Central memory CD4-positive, alpha-beta T cell (primary cell): ENCODE measurements around the gene NPBWR2.

Experiments
- DNase-seq: peaks from one replicate; pipeline ENCODE4 v3.0.0; 2022

The NPBWR2 gene

DNA sequence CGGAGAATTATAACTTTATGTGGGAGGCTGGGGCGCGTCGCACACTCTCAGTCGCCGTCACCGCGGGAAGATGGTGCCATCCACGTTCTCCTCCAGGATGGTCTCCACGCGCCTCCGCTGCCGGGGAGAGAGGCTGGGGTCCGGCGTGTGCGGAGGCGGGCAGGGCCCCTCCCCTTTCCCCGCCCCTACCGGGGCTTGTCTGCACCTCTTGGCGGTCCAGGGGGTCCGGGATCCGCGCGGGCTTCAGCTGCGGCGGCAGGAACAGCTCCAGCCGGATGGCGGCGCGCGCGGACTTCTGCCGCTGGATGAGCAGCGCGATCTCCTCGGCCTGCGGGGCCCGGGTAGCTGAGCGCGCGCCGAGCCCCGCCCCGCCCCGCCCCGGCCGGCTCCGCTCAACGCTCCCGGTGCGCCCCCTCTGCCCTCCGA, 24.0 kb downstream of the NPBWR2 start:
- DNase-seq: peak; percentile 52

DNA sequence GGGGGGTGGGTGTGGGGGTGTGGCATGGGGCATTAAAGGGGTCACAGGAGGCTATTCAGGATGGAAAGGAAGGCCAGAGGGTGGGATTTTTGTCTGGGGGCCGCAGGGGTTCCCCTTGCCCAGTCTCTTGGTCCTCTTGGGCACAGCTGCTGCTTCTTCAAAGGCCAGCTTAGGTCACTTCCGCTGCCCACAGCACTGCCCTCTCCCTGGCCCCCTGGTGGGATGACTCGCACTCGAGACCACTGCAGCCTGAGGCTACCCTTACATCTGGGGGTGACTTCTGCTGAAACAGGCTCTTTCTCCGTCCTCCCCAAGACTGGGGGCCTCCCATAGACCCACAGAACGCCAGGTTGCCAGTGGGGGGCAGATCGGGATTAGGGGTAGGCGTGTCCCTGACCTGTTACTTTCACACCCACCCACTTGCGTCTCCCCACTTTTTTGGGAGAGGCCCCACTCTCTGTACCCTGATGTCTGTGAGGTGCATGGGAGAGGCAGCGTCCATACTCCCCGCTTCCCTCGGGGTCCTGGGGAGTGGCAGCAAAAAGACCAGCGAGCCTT, 24.5 kb downstream of the NPBWR2 start:
- DNase-seq: no peak

DNA sequence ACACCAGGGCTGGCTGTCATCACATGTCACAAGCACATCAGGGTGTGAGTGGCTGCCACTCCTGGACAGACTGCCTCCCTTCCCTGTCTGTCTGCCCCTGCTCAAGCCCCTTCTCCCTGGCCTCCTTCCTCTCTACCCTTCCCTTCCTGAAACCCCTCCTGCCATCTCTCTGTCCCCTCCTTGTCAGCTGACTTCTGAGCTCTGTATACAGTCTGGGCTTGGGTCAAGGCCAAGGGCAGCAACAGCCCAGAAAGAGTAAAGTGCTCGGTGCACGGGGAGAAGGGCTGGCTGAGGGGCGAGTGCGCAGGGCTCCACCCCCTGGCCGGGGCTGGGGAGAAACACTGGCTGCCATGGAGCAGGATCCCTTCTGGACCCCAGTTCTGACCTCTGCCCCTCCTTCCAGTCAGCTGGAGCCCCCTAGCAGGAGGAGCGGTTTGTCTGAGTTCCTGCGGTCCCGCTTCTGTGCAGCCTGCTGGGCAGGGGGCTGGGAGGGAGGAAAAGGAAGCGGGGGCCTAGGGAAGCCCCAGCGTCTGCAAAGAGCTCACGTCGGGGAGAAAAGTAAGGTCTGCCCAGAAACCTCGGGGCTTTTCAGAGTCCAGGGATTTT, 25.1 kb downstream of the NPBWR2 start:
- no peak for DNase-seq

DNA sequence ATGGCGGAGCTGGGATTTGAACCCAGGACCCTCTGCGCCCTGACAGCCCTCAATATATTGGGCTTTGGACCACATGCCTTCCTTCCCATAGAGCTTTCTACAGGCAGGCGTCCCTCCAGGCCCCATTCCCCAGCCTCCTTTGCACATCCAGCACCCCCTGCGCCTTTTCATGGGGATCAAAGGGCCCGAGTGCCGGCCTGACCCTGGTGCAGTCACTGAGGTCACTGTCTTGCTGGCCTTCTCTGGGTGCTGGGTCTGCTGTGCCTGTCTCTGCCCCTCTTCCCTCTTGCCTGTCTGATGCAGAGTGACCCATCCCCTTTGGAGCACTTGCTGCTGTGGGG, 25.8 kb downstream of the NPBWR2 start:
- no peak for DNase-seq

DNA sequence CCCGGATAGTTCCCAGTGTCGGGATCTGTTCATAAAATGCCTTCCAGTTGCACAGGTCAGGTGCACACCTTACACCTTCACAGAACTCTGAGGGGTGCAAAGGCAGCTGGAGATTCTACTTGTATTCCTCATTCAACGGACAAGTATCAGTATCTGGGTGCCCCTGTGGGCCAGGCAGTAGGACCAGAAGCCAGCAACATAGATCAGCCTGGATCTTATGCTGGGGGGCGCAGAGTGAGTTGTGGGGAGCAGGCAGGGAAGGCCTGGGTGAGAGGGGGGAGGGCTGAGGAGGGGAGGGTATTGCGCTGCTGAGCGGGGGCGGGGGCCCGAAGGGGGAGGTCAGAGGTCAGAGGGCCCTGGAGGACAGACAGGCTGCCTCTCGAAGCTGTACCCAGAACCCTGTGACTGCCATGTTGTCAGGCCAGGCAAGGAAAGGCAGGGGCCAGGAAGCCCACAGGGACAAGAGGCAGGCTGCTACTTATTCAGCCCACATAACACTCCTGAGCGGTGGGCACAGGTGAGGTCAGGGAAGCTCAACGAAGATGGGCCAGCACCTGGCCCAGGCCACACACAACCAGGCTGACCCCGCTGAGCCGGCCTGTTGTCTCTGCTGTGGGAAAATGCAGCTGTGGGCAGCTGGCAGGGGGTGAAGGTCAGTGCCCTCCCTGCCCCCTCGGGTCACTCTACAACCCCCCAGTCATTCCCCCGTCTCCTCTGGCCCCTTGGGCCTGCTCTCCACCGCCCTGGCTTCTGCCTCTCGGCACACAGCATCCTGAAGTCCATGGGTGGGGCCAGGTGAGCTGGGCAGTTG, 26.3 kb downstream of the NPBWR2 start:
- DNase-seq: no peak

DNA sequence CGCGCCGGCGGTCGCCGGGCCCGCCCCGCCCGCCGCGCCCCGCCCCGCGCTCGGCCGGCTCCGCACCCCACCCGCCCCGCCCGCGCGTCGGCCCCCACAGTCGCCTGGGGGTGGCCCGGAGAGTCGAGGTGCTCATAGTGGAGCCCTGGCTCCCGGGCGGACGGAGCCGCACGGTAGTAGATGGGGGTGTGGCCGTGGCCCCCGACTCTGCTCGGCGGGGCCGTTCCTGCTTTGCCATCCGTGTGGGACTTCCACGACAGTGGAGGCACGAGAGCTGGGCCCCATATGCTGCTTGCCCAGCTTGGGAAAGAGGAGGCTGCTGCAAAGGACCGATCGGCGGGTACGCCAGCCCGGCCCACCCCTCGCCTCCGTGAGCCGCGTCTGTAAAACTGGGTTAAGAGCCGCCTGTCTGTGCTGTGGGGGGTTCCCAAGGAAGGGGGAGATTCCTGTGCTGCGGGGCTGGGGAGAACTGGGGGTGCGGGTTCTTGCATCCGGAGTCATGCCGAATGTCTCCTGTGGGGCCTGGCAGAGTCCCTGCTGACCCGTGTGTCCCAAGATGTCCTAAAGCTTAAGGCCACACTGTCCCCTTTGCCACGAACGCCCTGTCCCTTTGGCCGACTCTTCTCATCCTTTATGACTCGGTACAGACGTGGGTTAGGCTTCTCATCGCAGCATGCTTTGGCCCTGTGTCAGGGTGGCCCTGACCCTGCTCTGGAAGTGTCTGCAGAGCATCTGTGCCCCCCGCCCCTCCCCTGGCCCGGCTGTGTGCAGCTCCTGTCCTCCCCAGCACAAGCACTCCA, 27.2 kb downstream of the NPBWR2 start, which contains the start of gene OPRL1:
TSS of gene OPRL1 (plus strand) at position 70 of the 800 bp plus-strand sequence. CDS start 12,639 bp downstream, outside the sequence.
- DNase-seq: peak; percentile 64

DNA sequence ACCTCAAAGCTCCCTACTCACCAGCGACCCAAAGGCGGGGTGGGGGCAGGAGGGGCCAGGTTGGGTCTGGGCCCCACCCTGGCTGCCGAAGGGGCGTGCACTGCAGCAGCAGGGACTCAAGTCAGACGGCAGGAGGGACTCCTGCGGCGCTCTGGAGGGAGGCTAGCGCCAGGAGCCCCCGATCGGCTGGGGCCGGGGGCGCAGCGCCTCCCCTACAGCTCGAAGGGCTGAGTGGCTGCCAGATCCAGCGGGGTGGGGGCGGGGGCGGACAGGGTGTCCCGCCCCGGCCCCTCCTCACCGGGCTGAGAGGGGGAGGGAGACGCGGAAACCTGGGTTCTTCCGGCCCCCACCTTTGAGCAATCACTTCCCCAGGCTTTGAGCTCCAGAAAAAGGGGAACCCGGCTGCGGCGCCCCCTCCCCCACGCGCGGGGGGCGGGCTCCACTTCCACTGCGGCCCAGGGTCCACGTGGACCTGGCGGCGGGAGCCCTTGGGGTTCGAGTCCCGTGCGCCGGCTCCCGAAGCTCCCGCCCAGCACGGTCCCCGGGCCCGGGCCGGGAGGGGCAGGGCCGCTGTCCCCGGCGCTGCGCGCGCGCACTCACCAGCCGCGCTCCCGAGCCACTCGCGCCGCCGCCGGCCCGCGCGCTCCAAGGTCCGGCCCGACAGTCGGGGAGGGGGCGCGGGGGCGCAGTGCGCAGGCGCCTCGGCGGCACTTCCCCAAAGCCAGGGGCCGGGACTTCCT, 27.9 kb downstream of the NPBWR2 start, which contains the start of gene RGS19:
TSS of gene RGS19 (minus strand) at position 246 of the 740 bp plus-strand sequence. CDS start 2,632 bp downstream, outside the sequence.
- DNase-seq: peak; percentile 68

DNA sequence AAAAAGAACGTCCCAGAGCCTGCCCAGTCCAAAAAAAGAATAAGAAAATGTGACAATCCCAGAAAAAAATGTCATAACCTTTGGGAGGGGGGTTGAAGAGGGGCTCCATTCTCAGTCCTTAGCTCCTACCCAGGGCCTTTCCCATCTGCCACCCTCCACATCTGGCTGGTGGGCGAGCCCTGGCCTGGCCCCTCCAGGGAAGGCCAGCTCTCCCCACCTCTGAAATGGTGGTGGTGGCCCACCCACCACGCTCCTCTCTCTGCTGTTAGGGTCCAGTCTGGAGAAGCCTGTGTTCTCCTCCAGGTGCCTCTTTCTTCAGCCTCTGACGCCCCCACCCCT, 28.5 kb downstream of the NPBWR2 start:
- DNase-seq: no peak

DNA sequence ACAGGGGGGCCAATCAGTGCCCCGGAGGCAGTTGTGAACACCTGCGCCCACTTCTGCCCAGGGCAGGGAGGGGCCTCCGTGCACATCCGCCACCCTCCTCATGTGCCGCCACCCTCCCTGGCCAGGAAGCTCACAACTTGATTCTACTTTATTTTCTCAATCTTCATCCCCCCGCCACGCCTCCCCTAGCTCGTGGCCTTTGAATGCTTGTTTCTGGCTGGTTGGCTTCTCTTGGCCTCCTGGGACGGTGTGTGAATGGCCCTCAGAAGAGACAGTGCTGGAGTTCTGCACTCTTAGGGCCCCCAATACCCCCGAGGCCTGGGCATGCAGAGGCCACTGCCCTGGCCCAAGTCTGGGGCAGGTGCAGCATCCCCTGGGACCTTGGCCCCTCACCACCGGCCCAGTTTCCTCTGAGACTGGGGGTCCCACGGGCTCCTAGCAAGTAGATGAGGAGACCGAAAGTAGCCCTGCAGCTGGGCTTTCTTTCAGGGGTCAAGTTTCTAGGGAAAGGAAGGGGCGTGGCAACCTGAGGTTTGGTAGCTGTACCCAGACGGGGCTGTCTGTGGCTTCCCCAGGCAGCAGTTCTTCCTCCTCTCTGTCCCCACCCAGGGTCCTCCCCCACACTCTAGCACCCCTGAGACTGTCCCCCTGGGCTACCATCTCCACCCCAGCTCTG, 29.4 kb downstream of the NPBWR2 start:
- DNase-seq: peak; percentile 73

DNA sequence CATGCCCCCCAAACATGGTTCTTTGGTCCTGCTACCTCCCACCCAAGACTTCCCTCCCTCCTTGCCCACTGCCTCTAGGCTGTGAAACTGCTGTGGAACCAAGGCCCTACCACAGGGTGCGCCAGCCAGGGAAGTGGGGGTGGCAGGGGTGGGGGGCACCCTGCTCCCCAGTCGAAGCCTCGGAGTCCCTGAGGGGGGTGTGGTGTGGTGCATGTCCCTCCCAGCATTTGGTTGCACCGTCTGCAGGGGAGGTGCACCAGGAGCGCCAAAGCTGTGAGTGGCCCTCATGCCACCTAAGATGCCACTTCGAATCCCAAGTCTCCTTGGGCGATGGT, 29.9 kb downstream of the NPBWR2 start:
- DNase-seq: no peak

DNA sequence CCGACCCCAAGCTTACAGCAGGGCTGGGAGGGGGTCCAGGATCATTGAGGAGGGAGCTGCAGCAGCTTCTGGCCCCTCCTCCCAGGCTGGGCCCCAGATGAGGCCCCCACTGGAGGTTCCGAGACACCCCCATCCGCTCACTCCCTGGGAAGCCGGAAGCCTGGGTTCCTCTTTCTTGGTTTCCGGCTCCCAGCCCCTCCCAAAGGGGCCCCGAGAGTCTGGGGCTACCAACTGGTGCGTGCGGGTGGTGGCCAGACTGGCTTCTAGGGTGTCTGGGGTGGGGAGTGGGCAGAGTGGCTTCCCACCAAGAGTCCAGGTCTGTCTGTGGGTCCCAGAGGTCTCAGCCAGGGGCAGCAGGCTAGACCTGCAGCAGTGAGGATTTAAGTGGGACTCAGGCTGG, 30.3 kb downstream of the NPBWR2 start:
- peak; percentile 33 for DNase-seq

DNA sequence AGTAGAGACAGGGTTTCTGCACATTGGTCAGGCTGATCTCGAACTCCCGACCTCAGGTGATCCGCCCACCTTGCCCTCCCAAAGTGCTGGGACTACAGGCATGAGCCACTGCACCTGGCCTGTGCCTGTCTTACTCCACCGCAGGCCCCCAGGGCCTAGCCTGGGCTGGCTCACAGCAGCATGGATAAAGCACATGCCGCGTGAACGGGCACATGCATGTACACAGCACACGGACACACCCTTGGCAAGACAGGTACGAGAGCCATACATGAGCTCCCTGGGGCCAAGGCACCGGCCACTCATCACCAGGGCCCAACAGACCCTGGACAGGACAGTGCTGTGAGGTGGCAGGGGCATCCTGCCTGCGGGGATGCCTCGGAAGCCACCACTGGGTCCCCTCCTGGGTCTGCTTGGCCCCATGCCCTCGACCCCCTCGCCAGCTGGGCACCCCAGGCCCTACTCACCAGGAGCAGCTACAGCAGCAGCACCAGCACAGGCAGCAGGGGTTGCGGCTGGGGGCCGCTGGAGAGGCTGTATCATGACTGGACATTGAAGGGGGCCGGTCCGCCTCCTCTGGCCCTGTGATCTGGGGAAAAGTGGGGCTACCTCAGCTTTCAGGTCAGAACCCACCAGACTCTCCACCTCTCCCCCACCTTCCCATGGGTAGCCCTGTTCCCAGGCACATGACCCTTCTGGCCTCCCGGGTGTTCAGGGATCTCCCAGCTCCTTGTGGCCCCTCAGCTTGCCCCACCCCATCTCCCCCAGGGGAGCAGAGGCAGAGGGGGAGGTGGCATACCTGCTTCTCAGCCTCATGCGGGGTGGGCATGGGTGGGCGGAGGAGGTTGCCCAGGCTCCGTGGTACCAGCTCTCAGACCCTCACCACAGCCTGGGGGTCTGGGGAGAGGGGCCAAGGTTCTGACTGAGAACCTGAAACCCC, 31.0 kb downstream of the NPBWR2 start:
- DNase-seq: no peak

DNA sequence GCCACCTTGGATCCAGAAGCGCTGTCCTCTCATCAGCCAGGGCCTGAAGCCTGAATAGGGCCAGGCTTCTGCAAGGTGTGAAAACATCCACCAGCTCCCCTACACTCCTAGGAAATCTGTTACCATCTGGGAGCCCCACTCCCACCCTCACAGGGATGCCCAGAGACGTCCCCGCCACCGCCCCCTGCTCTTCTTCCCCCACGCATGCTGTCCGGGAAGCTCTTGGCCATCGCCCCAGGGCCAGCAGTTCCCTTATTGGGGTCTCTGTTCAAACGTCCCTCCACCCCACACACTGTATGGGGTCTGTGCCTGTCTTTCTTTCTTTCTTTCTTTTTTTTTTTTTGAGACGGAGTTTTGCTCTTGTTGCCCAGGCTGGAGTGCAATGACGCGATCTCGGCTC, 31.8 kb downstream of the NPBWR2 start:
- no peak for DNase-seq

DNA sequence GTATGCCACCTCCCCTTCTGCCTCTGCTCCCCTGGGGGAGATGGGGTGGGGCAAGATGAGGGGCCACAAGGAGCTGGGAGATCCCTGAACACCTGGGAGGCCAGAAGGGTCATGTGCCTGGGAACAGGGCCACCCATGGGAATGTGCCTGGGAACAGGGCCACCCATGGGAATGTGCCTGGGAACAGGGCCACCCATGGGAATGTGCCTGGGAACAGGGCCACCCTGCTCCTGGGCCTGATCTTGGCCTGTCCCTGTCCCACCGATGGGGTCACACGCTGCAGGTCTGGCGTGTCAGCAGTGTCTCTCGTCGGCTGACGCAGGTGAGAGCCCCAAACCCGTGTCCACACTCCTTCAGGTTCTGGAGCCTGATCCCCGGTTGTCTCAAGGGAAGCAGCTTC, 32.4 kb downstream of the NPBWR2 start:
- DNase-seq: no peak

DNA sequence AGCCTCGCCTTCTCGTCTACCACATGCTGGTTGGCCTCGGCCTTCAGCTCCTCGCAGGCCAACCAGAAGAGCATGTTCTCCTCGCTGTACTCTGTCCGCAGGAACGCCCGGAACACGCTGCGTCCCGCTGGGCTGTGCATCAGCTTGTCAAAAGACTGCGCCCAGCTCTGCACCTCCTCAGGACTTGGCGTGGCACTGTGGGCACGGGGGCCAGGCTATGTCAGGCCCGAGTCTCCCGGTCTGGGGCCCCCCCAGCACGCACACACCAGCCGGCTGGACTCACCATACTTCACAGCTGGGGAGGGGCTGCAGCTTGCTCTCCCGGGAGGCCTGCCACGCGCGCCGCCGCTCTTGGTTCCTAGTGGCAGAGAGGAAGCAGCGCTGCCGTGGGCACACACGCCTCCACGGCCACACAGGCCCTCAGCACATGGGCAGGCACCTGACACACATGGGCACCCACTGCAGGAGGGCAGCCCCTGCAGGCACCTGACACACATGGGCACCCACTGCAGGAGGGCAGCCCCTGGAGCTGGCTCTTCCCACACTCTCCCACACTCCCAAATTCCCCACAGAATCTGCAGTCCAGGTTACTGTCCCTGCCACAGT, 33.1 kb downstream of the NPBWR2 start:
- DNase-seq: no peak

DNA sequence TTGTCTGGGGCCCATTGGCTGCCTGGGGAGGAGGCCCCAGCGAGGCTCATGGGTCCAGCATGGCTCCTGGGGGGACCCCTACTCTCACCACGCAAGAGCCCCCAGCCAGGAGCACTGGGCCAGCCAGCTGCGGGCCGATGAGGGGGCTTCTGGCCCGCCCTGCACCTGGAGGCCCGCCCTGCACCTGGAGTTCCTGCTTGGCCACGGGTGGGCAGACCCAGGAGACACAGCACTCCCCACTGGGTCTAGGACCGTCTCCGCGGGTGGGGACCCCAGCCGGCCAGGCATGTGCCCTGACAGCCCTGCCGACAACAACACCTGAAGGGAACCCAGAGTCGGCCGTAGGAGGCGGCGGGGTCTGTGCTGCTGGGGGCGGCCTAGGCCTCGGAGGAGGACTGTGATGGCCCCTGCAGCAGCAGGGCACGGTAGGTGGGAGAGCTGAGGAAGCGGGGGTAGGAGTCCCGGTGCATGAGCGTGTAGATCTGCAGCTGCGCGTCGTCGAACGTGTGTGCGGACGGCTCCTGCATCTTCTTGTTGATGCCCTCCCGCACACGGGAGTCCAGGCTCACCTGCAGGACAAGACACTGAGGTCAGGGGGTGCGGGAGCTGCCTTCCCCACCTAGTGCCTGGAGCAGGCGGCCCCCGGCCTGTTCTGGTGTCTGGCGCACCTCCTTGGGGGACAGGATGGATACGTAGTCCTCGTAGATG, 33.7 kb downstream of the NPBWR2 start:
- no peak for DNase-seq

DNA sequence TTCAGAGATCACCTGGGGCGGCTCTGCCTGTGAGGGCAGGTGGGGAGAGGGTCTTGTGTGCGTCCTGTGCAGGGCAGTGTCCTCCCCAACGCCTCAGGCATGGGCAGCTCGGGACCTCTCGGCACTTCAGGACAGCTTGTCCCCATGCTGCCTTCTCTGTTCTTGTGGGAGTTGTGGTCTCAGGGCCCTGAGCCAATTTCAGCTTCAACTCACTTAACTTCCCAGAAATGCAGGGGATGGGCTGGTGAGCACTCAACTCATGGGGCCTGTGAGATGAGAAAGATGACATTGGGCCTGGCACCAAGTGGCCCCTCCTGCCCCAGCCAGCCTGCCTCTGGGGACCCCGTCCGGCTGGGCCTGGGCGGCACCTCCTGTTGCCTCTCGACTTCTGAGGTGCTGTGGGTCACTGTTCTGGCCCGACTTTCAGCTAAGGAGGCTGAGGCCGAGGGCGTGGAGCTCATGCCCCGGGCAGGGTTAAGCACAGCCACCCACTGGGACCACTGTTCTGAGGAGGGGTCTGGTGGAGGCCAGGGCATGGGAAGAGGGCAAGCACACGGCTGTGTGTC, 34.8 kb downstream of the NPBWR2 start:
- DNase-seq: no peak

DNA sequence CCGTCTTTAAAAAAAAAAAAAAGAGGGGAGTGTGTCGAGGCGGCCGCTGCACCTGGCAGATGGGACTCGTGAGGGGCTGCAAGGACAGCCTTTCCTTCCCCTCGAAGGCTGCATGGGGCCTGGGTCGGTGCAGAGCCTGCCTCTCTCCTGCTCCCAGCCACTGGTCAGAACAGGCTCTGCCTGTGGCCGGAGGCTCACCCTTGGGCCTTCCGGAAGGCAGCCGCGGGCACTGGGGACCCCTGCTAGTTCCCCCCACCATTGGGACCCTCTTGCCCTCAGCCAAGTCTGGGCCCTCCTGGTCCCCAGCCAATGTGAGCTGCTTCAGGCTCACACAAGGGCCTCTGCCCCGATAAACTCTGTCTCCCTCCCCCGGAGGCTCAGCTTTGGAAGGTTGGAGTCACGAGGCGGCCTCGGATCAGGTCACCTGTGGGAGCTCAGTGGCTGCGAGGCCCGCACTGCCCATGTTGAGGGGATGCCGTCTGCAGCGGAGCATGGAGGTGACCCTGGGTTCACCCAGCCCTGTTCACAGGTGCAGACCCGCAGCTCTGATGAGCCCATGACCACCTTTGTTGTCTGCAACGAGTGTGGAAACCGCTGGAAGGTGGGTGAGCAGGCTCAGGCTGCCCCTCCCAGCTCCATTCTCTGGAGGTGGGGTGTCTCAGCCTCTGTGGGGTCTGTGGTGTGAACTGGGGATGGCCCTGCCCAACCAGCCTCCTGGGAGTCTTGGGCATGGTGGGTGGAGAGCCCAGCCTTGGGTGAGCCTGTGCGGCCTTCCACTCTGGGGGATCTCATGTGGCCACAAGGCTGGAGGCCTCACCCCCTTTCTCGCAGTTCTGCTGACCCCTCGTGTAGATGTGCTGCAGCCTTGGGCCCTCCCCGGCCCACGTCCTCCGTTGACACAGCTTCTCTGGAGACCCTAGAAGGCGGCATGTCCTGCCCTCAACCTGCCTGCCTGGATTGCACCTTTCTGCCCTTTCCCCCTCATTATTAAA, 35.7 kb downstream of the NPBWR2 start:
- no peak for DNase-seq
